SK-N-SH treated with all-trans-retinoic acid at 6 μM for 48 hours (cell line): Measurements from ENCODE around the gene TMEM135.

Experiments used
- ATAC-seq: fragments of 200-7000 bp; cut with Tn5 transposase; 3 replicates; pipeline ENCODE4 v1.9.1; 2020; ENCODE audit warnings: mild to moderate bottlenecking, moderate library complexity
- ARNTL ChIP-seq: fragments of 450-650 bp; formaldehyde crosslinking; IDR thresholded peaks from 2 replicates; pipeline ENCODE4 v1.5.0; 2020; ENCODE audit warnings: low read depth, mild to moderate bottlenecking, moderate library complexity, borderline replicate concordance
- BACH2 ChIP-seq: fragments of 250-450 bp; sonication (Bioruptor Pico); IDR thresholded peaks from 2 replicates; pipeline ENCODE4 v1.9.0; 2021; ENCODE audit warnings: mild to moderate bottlenecking, borderline replicate concordance
- CREB5 ChIP-seq: fragments of 250-450 bp; sonication (Bioruptor Pico); IDR thresholded peaks from 2 replicates; pipeline ENCODE4 v1.5.1; 2020; ENCODE audit warnings: low read depth, mild to moderate bottlenecking, moderate library complexity
- CSDC2 ChIP-seq: fragments of 250-450 bp; sonication (Bioruptor Pico); IDR thresholded peaks from 2 replicates; pipeline ENCODE4 v1.5.0; 2020; ENCODE audit warnings: mild to moderate bottlenecking, moderate library complexity
- CSRNP3 ChIP-seq: fragments of 250-450 bp; sonication (Bioruptor Pico); IDR thresholded peaks from 2 replicates; pipeline ENCODE4 v1.5.1; 2021; ENCODE audit warnings: mild to moderate bottlenecking, moderate library complexity
- ESRRG ChIP-seq: fragments of 250-450 bp; sonication (Bioruptor Pico); IDR thresholded peaks from 2 replicates; pipeline ENCODE4 v1.6.1; 2021; ENCODE audit warnings: mild to moderate bottlenecking
- GLIS3 ChIP-seq: fragments of 250-450 bp; sonication (Bioruptor Pico); IDR thresholded peaks from 2 replicates; pipeline ENCODE4 v1.5.0; 2020; ENCODE audit warnings: mild to moderate bottlenecking, moderate library complexity
- ISL1 ChIP-seq: fragments of 250-450 bp; sonication (Bioruptor Pico); IDR thresholded peaks from 2 replicates; pipeline ENCODE4 v2.1.2; 2022; ENCODE audit warnings: mild to moderate bottlenecking, moderate library complexity
- OSR1 ChIP-seq: fragments of 250-450 bp; sonication (Bioruptor Pico); IDR thresholded peaks from 2 replicates; pipeline ENCODE4 v1.8.0; 2022; ENCODE audit warnings: moderate library complexity, mild to moderate bottlenecking, inconsistent platforms
- PPARA ChIP-seq: fragments of 250-450 bp; sonication (Bioruptor Pico); IDR thresholded peaks from 2 replicates; pipeline ENCODE4 v1.5.0; 2020; ENCODE audit warnings: mild to moderate bottlenecking, borderline replicate concordance
- RARB ChIP-seq: fragments of 250-450 bp; sonication (Bioruptor Pico); IDR thresholded peaks from 2 replicates; pipeline ENCODE4 v1.8.0; 2021; ENCODE audit warnings: mild to moderate bottlenecking, moderate library complexity
- SNAI2 ChIP-seq: fragments of 250-450 bp; sonication (Bioruptor Pico); IDR thresholded peaks from 2 replicates; pipeline ENCODE4 v1.5.0; 2020; ENCODE audit warnings: mild to moderate bottlenecking, moderate library complexity
- TCF4 ChIP-seq: fragments of 250-450 bp; sonication (Bioruptor Pico); IDR thresholded peaks from 2 replicates; pipeline ENCODE4 v1.8.0; 2021; ENCODE audit warnings: mild to moderate bottlenecking, moderate library complexity, borderline replicate concordance
- TOX ChIP-seq: fragments of 250-450 bp; sonication (Bioruptor Pico); IDR thresholded peaks from 2 replicates; pipeline ENCODE4 v1.8.0; 2021; ENCODE audit warnings: mild to moderate bottlenecking, moderate library complexity, borderline replicate concordance
- TSHZ2 ChIP-seq: fragments of 250-450 bp; sonication (Bioruptor Pico); IDR thresholded peaks from 2 replicates; pipeline ENCODE4 v1.5.0; 2020; ENCODE audit warnings: mild to moderate bottlenecking, moderate library complexity
- ZC3H10 ChIP-seq: fragments of 250-450 bp; sonication (Bioruptor Pico); IDR thresholded peaks from 2 replicates; pipeline ENCODE4 v1.5.1; 2021; ENCODE audit warnings: mild to moderate bottlenecking, moderate library complexity
- ZFP3 ChIP-seq: fragments of 250-450 bp; sonication (Bioruptor Pico); IDR thresholded peaks from 2 replicates; pipeline ENCODE4 v1.5.0; 2020; ENCODE audit warnings: mild to moderate bottlenecking, moderate library complexity
- ZFP30 ChIP-seq: fragments of 450-650 bp; formaldehyde crosslinking; IDR thresholded peaks from 2 replicates; pipeline ENCODE4 v1.5.0; 2022; ENCODE audit warnings: mild to moderate bottlenecking, moderate library complexity
- ZNF565 ChIP-seq: fragments of 450-650 bp; formaldehyde crosslinking; conservative IDR thresholded peaks from 2 replicates; pipeline ENCODE4 v1.5.0; 2020; ENCODE audit warnings: low read depth, mild to moderate bottlenecking, moderate library complexity
- ZNF70 ChIP-seq: fragments of 450-650 bp; formaldehyde crosslinking; IDR thresholded peaks from 2 replicates; pipeline ENCODE4 v1.5.0; 2020; ENCODE audit warnings: mild to moderate bottlenecking, moderate library complexity
- ZNF8 ChIP-seq: fragments of 450-650 bp; formaldehyde crosslinking; IDR thresholded peaks from 2 replicates; pipeline ENCODE4 v1.5.0; 2020; ENCODE audit warnings: mild to moderate bottlenecking, moderate library complexity
- TF ChIP-seq, protein P1 (sequence below): fragments of 250-450 bp; sonication (Bioruptor Pico); IDR thresholded peaks from 2 replicates; pipeline ENCODE4 v1.8.0; 2020; ENCODE audit warnings: mild to moderate bottlenecking, moderate library complexity, borderline replicate concordance

Gene TMEM135

GRCh38 chr11:87232320-87232719 lies 194.6 kb downstream of the TMEM135 start (continued):
- TF ChIP-seq ZFP30 (CRISPR knock-in tag): no peak

- no peak for ATAC-seq
- no peak for TF ChIP-seq CREB5 (CRISPR knock-in tag)
- no peak for TF ChIP-seq TCF4 (CRISPR knock-in tag)
- TF ChIP-seq TOX (CRISPR knock-in tag): no peak
- no peak for TF ChIP-seq TSHZ2 (CRISPR knock-in tag)
- no peak for TF ChIP-seq ARNTL (CRISPR knock-in tag)
- no peak for TF ChIP-seq ZNF8 (CRISPR knock-in tag)
- no peak for TF ChIP-seq BACH2 (CRISPR knock-in tag)
- no peak for TF ChIP-seq OSR1 (CRISPR knock-in tag)
- TF ChIP-seq ZFP3 (CRISPR knock-in tag): no peak
- TF ChIP-seq ZNF565 (CRISPR knock-in tag): no peak
Observed at GRCh38 chr11:87235366-87235765, 197.6 kb downstream of the TMEM135 start.

- TF ChIP-seq ARNTL (CRISPR knock-in tag) (no peak), GLIS3 (no peak), ZFP3 (CRISPR knock-in tag) (no peak), ZC3H10 (CRISPR knock-in tag) (no peak), ISL1 (CRISPR knock-in tag) (no peak), ZNF70 (CRISPR knock-in tag) (no peak), TCF4 (CRISPR knock-in tag) (no peak), CSRNP3 (CRISPR knock-in tag) (no peak), RARB (CRISPR knock-in tag) (no peak), OSR1 (CRISPR knock-in tag) (no peak), PPARA (CRISPR knock-in tag) (no peak), TSHZ2 (CRISPR knock-in tag) (no peak), ESRRG (CRISPR knock-in tag) (no peak), ZFP30 (CRISPR knock-in tag) (no peak), TOX (CRISPR knock-in tag) (no peak), CSDC2 (CRISPR knock-in tag) (no peak), ZNF8 (CRISPR knock-in tag) (no peak), SNAI2 (CRISPR knock-in tag) (no peak), ZNF565 (CRISPR knock-in tag) (no peak)
- TF ChIP-seq, protein P1, sequence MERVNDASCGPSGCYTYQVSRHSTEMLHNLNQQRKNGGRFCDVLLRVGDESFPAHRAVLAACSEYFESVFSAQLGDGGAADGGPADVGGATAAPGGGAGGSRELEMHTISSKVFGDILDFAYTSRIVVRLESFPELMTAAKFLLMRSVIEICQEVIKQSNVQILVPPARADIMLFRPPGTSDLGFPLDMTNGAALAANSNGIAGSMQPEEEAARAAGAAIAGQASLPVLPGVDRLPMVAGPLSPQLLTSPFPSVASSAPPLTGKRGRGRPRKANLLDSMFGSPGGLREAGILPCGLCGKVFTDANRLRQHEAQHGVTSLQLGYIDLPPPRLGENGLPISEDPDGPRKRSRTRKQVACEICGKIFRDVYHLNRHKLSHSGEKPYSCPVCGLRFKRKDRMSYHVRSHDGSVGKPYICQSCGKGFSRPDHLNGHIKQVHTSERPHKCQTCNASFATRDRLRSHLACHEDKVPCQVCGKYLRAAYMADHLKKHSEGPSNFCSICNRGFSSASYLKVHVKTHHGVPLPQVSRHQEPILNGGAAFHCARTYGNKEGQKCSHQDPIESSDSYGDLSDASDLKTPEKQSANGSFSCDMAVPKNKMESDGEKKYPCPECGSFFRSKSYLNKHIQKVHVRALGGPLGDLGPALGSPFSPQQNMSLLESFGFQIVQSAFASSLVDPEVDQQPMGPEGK (CRISPR knock-in tag): no peak
- no peak for ATAC-seq
Observed at GRCh38 chr11:87236368-87236767, 198.6 kb downstream of the TMEM135 start.
